Suprapubic skin (tissue), 4 donors: ENCODE data around the gene PRR20D.

Source experiments
- POLR2A ChIP-seq, 2 donors: fragments of 450-650 bp; IDR thresholded peaks; one replicate each; pipeline ENCODE4 v1.6.1; 2017; ENCODE audit warnings: antibody characterized with exemption in 2 of 2, mild to moderate bottlenecking in 2 of 2, moderate library complexity in 2 of 2
- POLR2AphosphoS5 ChIP-seq, 3 donors: sonication (generic); formaldehyde crosslinking; IDR thresholded peaks; one replicate each; pipeline ENCODE4 v1.6.1; 2017; ENCODE audit warnings: antibody characterized with exemption in 3 of 3
- TF ChIP-seq, protein P1 (sequence below), 2 donors: fragments of 200-600 bp in 1 of 2; fragments of 450-650 bp in 1 of 2; sonication (generic) in 1 of 2; IDR thresholded peaks; one replicate each; pipeline ENCODE4 v1.5.1; 2016 to 2019; ENCODE audit warnings: antibody characterized with exemption in 2 of 2, mild to moderate bottlenecking in 1 of 2, moderate library complexity in 1 of 2

DNA sequence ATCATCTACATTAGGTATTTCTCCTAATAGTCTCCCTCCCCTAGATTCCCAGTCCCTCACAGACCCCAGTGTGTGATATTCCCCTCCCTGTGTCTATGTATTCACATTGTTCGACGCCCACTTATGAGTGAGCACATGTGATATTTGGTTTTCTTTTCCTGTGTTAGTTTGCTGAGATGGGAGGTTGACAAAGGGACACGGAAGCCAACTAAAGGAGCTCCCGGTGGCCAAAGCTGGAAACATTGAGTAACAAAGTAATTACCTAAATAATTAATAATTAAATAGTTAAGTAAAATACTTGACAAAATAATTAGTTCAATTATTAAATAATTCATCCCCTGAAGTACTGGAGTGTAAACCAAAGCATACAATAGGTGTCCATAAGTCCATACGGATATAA lies 21.4 kb upstream of the PRR20D start:
- no peak for TF ChIP-seq POLR2AphosphoS5 (IDR thresholded peaks at IDR 0.05)
- TF ChIP-seq, protein P1, sequence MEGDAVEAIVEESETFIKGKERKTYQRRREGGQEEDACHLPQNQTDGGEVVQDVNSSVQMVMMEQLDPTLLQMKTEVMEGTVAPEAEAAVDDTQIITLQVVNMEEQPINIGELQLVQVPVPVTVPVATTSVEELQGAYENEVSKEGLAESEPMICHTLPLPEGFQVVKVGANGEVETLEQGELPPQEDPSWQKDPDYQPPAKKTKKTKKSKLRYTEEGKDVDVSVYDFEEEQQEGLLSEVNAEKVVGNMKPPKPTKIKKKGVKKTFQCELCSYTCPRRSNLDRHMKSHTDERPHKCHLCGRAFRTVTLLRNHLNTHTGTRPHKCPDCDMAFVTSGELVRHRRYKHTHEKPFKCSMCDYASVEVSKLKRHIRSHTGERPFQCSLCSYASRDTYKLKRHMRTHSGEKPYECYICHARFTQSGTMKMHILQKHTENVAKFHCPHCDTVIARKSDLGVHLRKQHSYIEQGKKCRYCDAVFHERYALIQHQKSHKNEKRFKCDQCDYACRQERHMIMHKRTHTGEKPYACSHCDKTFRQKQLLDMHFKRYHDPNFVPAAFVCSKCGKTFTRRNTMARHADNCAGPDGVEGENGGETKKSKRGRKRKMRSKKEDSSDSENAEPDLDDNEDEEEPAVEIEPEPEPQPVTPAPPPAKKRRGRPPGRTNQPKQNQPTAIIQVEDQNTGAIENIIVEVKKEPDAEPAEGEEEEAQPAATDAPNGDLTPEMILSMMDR (IDR thresholded peaks at IDR 0.05): no peak
- TF ChIP-seq POLR2A (IDR thresholded peaks at IDR 0.05): no peak
